Fibroblast of lung (primary cell): ENCODE results near the gene OLA1. TPM values are rescaled to one million over a fixed set of nuclear protein-coding genes. Genes with fewer than 3 reads are reported as not detected.

Experiments
- DNase-seq, 2 donors: peaks; one replicate each; pipeline versions ENCODE4 v3.0.0 to v3.0.0-alpha.2; 2010; ENCODE audit warnings: low read depth in 2 of 2
- H2AFZ ChIP-seq: 2 replicates; pipeline ENCODE4 v1.5.1; 2012; ENCODE audit warnings: low read length, control low read depth, inconsistent platforms
- H3K27ac ChIP-seq: 2 replicates; pipeline ENCODE4 v1.5.1; 2011; ENCODE audit warnings: low read length, control low read depth; ENCODE audit not compliant: insufficient read depth
- H3K27me3 ChIP-seq: 2 replicates; pipeline ENCODE4 v1.5.1; 2011; ENCODE audit warnings: mild to moderate bottlenecking, low read length; ENCODE audit not compliant: control insufficient read depth, insufficient read depth
- H3K36me3 ChIP-seq: 2 replicates; pipeline ENCODE4 v1.5.1; 2011; ENCODE audit warnings: low read length; ENCODE audit not compliant: control insufficient read depth, insufficient read depth
- H3K4me1 ChIP-seq: 2 replicates; pipeline ENCODE4 v1.5.1; 2011; ENCODE audit warnings: low read length; ENCODE audit not compliant: control insufficient read depth, insufficient read depth; ENCODE audit errors: extremely low read depth
- H3K4me2 ChIP-seq: 2 replicates; pipeline ENCODE4 v1.5.1; 2011; ENCODE audit warnings: low read length, control low read depth; ENCODE audit not compliant: insufficient read depth; ENCODE audit errors: extremely low read depth
- H3K4me3 ChIP-seq, 4 experiments: fragments of 200-600 bp in 1 of 4; sonication (generic) in 1 of 4; replicated peaks in 1 of 4; 2 replicates each; pipeline ENCODE4 v1.5.1; 2011 to 2016; ENCODE audit warnings: low read length in 4 of 4, low read depth in 3 of 4, mild to moderate bottlenecking in 3 of 4, control low read depth in 2 of 4, inconsistent platforms in 1 of 4, mixed read lengths in 1 of 4; ENCODE audit not compliant: insufficient read depth in 1 of 4; ENCODE audit errors: control extremely low read depth in 1 of 4
- H3K79me2 ChIP-seq: 2 replicates; pipeline ENCODE4 v1.5.1; 2012; ENCODE audit warnings: mild to moderate bottlenecking, low read length, inconsistent platforms; ENCODE audit not compliant: control insufficient read depth, insufficient read depth
- H3K9ac ChIP-seq: 2 replicates; pipeline ENCODE4 v1.5.1; 2011; ENCODE audit warnings: mild to moderate bottlenecking, low read length, control low read depth; ENCODE audit not compliant: insufficient read depth
- H3K9me3 ChIP-seq: 2 replicates; pipeline ENCODE4 v1.5.1; 2012; ENCODE audit warnings: low read depth, low read length; ENCODE audit not compliant: control insufficient read depth, insufficient read depth
- H4K20me1 ChIP-seq: 2 replicates; pipeline ENCODE4 v1.5.1; 2011; ENCODE audit warnings: low read length; ENCODE audit not compliant: control insufficient read depth, insufficient read depth; ENCODE audit errors: extremely low read depth
- EZH2 ChIP-seq: IDR thresholded peaks from 2 replicates; pipeline ENCODE4 v1.5.1; 2012; ENCODE audit warnings: low read length, control low read depth, mild to moderate bottlenecking; ENCODE audit errors: missing control alignments
- polyA plus RNA-seq, 2 donors: library from polyadenylated mRNA; depleted of rRNA in 1 of 2; stranded (reverse) in 1 of 2; unstranded in 1 of 2; fragments of >200 nt; gene quantifications; 2 replicates each; pipeline ENCODE4 v1.2.1, GENCODE V29; 2011 to 2012; ENCODE audit warnings: missing spikeins in 1 of 2
- total RNA-seq: library from RNA; depleted of rRNA; stranded (reverse); fragments of >200 nt; gene quantifications from 2 replicates; pipeline ENCODE4 v1.2.1, GENCODE V29; 2014
- TF ChIP-seq, protein P1 (sequence below), 2 donors: IDR thresholded peaks in 1 of 2; conservative IDR thresholded peaks in 1 of 2; 1 replicate in 1 of 2; 2 replicates in 1 of 2; pipeline ENCODE4 v1.5.1; 2011 to 2012; ENCODE audit warnings: low read length in 2 of 2, control low read depth in 1 of 2, inconsistent platforms in 1 of 2, low read depth in 1 of 2, mild to moderate bottlenecking in 1 of 2

Gene OLA1
- total and polyA plus RNA-seq, 2 donors (not counting 1 experiment from before 2014, with no cell fraction given) = 74.3 to 91.4 TPM

- no peaks in the 10 kb centered on the region for H3K27me3 ChIP-seq
- no peak for DNase-seq
- TF ChIP-seq EZH2 = no peak
- TF ChIP-seq, protein P1, sequence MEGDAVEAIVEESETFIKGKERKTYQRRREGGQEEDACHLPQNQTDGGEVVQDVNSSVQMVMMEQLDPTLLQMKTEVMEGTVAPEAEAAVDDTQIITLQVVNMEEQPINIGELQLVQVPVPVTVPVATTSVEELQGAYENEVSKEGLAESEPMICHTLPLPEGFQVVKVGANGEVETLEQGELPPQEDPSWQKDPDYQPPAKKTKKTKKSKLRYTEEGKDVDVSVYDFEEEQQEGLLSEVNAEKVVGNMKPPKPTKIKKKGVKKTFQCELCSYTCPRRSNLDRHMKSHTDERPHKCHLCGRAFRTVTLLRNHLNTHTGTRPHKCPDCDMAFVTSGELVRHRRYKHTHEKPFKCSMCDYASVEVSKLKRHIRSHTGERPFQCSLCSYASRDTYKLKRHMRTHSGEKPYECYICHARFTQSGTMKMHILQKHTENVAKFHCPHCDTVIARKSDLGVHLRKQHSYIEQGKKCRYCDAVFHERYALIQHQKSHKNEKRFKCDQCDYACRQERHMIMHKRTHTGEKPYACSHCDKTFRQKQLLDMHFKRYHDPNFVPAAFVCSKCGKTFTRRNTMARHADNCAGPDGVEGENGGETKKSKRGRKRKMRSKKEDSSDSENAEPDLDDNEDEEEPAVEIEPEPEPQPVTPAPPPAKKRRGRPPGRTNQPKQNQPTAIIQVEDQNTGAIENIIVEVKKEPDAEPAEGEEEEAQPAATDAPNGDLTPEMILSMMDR (conservative IDR thresholded peaks at IDR 0.05 in 1 of 2, IDR thresholded peaks at IDR 0.05 in 1 of 2; ENCODE audit: low read depth in 1 of 2, low read length in 2 of 2) = no peak
- no peak overlapping the region for H3K27ac ChIP-seq
- no peaks in the 10 kb centered on the region for H3K4me1 ChIP-seq
- H3K4me2 ChIP-seq = no peak overlapping the region
- H2AFZ ChIP-seq = no peak overlapping the region
- no peaks in the 10 kb centered on the region for H3K36me3 ChIP-seq
- H4K20me1 ChIP-seq = no peaks in the 10 kb centered on the region
- no peaks in the 10 kb centered on the region for H3K9me3 ChIP-seq
- H3K9ac ChIP-seq = no peak overlapping the region
- no peak overlapping the region for H3K4me3 ChIP-seq
- peaks cover 2% of the 10 kb centered on the region for H3K79me2 ChIP-seq
These were observed 39.0 kb downstream of the OLA1 start for GRCh38 chr2:174209325-174209724.

DNA sequence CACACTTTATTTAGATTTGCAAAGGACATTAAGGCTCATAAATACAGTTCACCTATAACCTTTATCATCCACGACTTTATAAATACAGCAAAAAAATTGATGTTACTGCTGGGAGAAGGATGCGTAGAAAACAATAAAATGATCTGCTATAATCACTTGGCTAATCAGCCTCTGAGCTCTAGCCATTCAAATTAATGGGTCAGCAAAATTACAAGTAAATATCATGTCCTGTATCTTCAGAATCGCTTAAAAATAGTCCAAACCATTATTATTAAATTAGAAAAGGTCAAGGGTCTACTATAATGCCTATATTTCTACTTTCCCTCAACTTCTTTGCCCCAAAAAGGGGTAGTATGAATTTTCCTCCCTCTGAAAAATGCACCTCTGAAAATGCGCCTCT lies 40.3 kb downstream of the OLA1 start:
- no peaks in the 10 kb centered on the region for H3K4me1 ChIP-seq
- H3K4me3 ChIP-seq = no peak overlapping the region
- H4K20me1 ChIP-seq = no peaks in the 10 kb centered on the region
- no peaks in the 10 kb centered on the region for H3K36me3 ChIP-seq
- no peak overlapping the region for H2AFZ ChIP-seq
- no peaks in the 10 kb centered on the region for H3K9me3 ChIP-seq
- H3K4me2 ChIP-seq = no peak overlapping the region
- H3K79me2 ChIP-seq = peaks cover 2% of the 10 kb centered on the region
- no peak overlapping the region for H3K9ac ChIP-seq
- no peaks in the 10 kb centered on the region for H3K27me3 ChIP-seq
- no peak overlapping the region for H3K27ac ChIP-seq
- no peak for DNase-seq
- no peak for TF ChIP-seq EZH2
- TF ChIP-seq, protein P1 (conservative IDR thresholded peaks at IDR 0.05 in 1 of 2, IDR thresholded peaks at IDR 0.05 in 1 of 2; ENCODE audit: low read depth in 1 of 2, low read length in 2 of 2) = no peak

DNA sequence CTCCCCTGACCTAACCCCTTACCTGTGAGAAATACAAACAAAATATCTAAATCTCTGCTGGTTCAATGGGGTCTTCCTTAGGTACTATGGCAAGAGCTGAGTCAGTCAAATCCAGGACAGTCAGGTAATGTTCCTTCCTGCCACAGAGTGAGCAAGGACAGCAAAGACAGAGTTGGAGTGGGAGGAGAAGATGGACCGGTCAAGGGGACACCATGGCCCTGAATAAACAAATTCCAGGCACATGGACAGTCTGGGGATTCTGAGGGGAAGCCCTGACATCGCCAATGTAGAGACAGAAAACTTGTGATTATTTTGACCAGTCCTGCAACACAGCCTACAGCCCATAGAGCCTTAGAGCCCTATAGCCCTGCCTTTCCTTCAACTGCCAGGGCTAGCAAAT lies 42.8 kb downstream of the OLA1 start:
- no peak for TF ChIP-seq EZH2
- TF ChIP-seq, protein P1 (conservative IDR thresholded peaks at IDR 0.05 in 1 of 2, IDR thresholded peaks at IDR 0.05 in 1 of 2; ENCODE audit: low read depth in 1 of 2, low read length in 2 of 2) = no peak
- Histone ChIP-seq H3K4me3 (no peak overlapping the region), H3K4me2 (no peak overlapping the region), H3K9ac (no peak overlapping the region), H3K27ac (no peak overlapping the region), H3K9me3 (no peaks in the 10 kb centered on the region), H3K79me2 (peaks cover 2% of the 10 kb centered on the region), H3K27me3 (no peaks in the 10 kb centered on the region), H2AFZ (no peak overlapping the region), H3K4me1 (no peaks in the 10 kb centered on the region), H4K20me1 (no peaks in the 10 kb centered on the region), H3K36me3 (no peaks in the 10 kb centered on the region)
- no peak for DNase-seq
